ENCODE results near the gene DGKH. TPM values are rescaled to one million over a fixed set of nuclear protein-coding genes. Genes with fewer than 3 reads are reported as not detected.
A peak's percentile ranks its signal among the peaks of the same experiment; 100 is the strongest.

DGKH gene
- total and polyA plus RNA-seq, 2 of the 13 experiments (the other 11 are each of a cell fraction or from before 2014, with no cell fraction given) = 0.01 to 0.13 TPM

DNA sequence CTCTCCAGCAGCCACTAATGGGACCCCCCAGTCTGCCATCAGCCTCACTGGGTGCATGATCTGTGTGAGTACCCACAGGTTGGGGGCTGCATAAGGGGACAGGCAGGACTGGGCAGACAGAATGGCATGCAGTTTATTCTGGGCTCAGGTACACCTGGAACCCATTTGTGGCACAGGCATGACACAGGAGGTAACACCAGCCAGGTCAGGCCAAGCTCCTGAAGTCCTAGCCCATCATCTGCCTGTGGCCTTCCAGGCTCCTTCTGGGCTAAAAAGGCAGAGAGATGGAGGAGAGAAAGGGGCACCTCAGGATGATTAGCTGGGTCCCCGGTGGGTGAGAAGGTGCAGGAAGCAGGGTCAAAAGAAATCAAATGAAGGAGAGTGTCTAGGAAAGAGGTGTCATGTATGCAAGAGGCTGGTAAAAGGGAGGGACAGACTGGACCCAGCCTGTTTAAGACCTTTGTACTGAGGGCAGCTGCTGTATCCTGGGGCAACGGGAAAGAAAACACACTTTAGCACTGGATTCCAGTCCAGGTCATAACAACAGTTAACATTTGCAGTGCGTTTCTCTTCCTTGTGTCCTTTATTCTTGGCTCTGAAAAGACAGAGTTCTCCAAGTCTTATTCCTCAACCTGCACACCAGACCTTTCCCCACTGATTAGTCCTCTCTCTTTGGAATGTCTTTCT lies 20.2 kb upstream of the DGKH start (continued):
- TF ChIP-seq, protein P1, sequence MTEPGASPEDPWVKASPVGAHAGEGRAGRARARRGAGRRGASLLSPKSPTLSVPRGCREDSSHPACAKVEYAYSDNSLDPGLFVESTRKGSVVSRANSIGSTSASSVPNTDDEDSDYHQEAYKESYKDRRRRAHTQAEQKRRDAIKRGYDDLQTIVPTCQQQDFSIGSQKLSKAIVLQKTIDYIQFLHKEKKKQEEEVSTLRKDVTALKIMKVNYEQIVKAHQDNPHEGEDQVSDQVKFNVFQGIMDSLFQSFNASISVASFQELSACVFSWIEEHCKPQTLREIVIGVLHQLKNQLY (CRISPR knock-in tag; IDR thresholded peaks at IDR 0.05) = no peak
- TF ChIP-seq ZNF432 (CRISPR knock-in tag; IDR thresholded peaks at IDR 0.05; ENCODE audit: borderline replicate concordance) (no peak), RBM22 (optimal IDR thresholded peaks at IDR 0.05; ENCODE audit: low read length) (no peak), ZNF225 (CRISPR knock-in tag; IDR thresholded peaks at IDR 0.05) (no peak), RFX1 (IDR thresholded peaks at IDR 0.05) (peak; percentile 86), ZNF281 (CRISPR knock-in tag; IDR thresholded peaks at IDR 0.05; ENCODE audit: borderline replicate concordance) (no peak), IKZF1 (IDR thresholded peaks at IDR 0.05) (no peak), NFE2L2 (IDR thresholded peaks at IDR 0.05; ENCODE audit: low read length) (no peak), DBP (CRISPR knock-in tag; IDR thresholded peaks at IDR 0.05; ENCODE audit: not compliant biosample characterization) (no peak), CENPT (CRISPR knock-in tag; IDR thresholded peaks at IDR 0.05; ENCODE audit: low read depth) (no peak), TRIM22 (IDR thresholded peaks at IDR 0.05) (no peak), U2AF1 (optimal IDR thresholded peaks at IDR 0.05; ENCODE audit: low read depth, low read length) (no peak), ZNF850 (CRISPR knock-in tag; conservative IDR thresholded peaks at IDR 0.05) (no peak)
- TF ChIP-seq, protein P2, sequence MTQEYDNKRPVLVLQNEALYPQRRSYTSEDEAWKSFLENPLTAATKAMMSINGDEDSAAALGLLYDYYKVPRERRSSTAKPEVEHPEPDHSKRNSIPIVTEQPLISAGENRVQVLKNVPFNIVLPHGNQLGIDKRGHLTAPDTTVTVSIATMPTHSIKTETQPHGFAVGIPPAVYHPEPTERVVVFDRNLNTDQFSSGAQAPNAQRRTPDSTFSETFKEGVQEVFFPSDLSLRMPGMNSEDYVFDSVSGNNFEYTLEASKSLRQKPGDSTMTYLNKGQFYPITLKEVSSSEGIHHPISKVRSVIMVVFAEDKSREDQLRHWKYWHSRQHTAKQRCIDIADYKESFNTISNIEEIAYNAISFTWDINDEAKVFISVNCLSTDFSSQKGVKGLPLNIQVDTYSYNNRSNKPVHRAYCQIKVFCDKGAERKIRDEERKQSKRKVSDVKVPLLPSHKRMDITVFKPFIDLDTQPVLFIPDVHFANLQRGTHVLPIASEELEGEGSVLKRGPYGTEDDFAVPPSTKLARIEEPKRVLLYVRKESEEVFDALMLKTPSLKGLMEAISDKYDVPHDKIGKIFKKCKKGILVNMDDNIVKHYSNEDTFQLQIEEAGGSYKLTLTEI (CRISPR knock-in tag; conservative IDR thresholded peaks at IDR 0.05) = no peak
- TF ChIP-seq, protein P3, sequence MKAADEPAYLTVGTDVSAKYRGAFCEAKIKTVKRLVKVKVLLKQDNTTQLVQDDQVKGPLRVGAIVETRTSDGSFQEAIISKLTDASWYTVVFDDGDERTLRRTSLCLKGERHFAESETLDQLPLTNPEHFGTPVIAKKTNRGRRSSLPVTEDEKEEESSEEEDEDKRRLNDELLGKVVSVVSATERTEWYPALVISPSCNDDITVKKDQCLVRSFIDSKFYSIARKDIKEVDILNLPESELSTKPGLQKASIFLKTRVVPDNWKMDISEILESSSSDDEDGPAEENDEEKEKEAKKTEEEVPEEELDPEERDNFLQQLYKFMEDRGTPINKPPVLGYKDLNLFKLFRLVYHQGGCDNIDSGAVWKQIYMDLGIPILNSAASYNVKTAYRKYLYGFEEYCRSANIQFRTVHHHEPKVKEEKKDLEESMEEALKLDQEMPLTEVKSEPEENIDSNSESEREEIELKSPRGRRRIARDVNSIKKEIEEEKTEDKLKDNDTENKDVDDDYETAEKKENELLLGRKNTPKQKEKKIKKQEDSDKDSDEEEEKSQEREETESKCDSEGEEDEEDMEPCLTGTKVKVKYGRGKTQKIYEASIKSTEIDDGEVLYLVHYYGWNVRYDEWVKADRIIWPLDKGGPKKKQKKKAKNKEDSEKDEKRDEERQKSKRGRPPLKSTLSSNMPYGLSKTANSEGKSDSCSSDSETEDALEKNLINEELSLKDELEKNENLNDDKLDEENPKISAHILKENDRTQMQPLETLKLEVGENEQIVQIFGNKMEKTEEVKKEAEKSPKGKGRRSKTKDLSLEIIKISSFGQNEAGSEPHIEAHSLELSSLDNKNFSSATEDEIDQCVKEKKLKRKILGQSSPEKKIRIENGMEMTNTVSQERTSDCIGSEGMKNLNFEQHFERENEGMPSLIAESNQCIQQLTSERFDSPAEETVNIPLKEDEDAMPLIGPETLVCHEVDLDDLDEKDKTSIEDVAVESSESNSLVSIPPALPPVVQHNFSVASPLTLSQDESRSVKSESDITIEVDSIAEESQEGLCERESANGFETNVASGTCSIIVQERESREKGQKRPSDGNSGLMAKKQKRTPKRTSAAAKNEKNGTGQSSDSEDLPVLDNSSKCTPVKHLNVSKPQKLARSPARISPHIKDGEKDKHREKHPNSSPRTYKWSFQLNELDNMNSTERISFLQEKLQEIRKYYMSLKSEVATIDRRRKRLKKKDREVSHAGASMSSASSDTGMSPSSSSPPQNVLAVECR (CRISPR knock-in tag; IDR thresholded peaks at IDR 0.05; ENCODE audit: borderline replicate concordance) = no peak
